HG02623 (cell line): ENCODE results near the gene PLEKHO1.
"Not testable (repeated sequence)": the region's sequence is repeated elsewhere in the genome, so short reads cannot be mapped to it uniquely, and the experiment has no call there.

Experiments used
- ATAC-seq: cut with Tn5 transposase; IDR thresholded peaks from one replicate; pipeline ENCODE4 v1.9.1; 2021; ENCODE audit warnings: moderate library complexity; ENCODE audit not compliant: unreplicated experiment

PLEKHO1 gene

GRCh38 chr1:150168960-150169601 lies 19.4 kb downstream of the PLEKHO1 start:
- no peak for ATAC-seq

GRCh38 chr1:150171801-150172200 lies 22.1 kb downstream of the PLEKHO1 start:
- no peak for ATAC-seq

DNA sequence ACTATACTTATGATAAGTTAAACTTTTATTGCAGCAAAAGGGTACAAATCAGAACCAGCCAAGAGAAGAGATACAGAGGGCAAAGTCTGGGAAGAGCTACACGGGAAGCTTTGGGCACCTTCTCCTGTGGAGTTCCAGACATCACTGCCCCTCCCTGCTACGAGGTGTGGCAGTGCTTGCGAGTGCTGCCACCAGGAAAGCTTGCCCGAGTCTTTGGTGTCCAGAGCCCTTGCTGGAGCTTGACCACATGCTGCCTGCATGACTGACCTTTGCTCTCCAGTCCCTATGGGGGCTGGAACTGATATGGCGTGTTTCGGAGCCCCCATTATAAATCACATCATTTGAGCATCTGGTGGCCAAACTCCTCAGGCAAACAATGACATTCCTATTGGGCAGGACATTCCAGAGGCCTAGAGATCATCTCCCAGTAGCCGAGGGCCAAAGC lies 23.4 kb downstream of the PLEKHO1 start:
- no peak for ATAC-seq

DNA sequence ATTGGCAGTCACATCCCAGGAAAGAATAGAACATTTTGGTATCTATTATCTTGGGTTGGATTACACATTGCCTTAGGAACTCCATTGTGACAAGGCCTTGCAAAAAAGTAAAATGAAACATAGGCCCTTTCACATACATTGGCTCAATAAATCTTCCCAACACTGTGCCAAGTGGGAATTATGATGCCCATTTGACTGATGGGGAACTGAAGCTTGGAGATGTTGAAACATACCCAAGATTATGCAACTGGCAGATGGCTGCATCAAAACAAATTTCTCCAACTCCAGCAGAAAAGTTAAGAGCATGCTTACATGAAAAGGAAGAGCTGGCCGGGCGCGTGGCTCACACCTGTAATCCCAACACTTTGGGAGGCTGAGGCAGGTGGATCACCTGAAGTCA lies 26.9 kb downstream of the PLEKHO1 start:
- no peak for ATAC-seq

- ATAC-seq: no peak
Observed at GRCh38 chr1:150178548-150178947, 28.8 kb downstream of the PLEKHO1 start.

GRCh38 chr1:150179867-150180266 lies 30.2 kb downstream of the PLEKHO1 start:
- no peak for ATAC-seq

GRCh38 chr1:150180474-150180873 lies 30.8 kb downstream of the PLEKHO1 start:
- no peak for ATAC-seq

DNA sequence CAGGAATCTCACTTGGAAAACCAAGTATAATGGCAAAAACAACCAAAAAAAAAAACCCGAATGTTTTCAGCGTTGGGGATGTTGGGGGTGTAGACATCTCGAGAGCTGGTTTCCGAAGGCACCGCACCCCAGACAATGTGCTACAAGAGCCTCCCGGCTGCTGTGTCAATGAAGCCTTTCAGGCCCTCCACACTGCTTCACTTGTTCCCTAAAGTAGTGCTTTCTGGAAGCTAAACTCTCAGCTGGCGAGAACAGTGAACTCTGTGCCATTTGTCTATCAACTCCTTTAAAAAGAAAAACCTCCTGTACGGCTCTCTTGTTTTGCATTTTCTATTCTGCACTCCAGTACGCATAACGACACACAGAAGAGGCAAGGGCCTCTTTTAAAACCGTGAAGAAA lies 32.5 kb downstream of the PLEKHO1 start:
- ATAC-seq: no peak

- no peak for ATAC-seq
Observed at GRCh38 chr1:150183061-150183460, 33.3 kb downstream of the PLEKHO1 start.

DNA sequence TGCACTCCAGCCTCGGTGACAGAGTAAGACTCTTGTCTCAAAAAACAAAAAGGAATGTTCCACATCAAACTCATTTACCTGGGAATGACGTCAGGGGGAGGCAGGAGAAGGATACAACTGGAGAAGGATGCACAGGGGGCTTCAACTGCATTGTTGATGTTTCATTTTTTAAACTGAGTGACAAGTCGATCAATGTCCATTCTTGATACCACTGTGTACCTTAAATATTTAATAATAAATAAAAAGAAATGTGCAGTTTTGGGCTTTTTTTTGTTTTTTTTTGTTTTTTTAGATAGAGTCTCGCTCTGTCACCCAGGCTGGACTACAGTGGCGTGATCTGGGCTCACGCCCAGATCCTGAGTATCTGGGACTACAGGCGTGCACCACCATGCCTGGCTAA lies 35.8 kb downstream of the PLEKHO1 start:
- ATAC-seq: no peak

DNA sequence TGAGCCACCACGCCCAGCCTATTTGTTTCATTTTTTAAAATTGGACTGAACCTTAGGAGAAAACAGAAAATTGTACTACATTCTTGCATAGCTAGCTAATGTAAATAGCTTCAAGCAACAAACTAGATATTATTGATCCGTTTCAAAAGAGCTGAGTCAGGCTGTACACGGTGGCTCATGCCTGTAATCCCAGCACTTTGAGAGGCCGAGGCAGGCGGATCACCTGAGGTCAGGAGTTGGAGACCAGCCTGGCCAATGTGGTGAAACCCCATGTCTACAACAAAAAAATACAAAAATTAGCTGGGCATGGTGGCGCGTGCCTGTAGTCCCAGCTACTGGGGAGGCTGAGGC lies 36.7 kb downstream of the PLEKHO1 start:
- ATAC-seq: not testable (repeated sequence)

DNA sequence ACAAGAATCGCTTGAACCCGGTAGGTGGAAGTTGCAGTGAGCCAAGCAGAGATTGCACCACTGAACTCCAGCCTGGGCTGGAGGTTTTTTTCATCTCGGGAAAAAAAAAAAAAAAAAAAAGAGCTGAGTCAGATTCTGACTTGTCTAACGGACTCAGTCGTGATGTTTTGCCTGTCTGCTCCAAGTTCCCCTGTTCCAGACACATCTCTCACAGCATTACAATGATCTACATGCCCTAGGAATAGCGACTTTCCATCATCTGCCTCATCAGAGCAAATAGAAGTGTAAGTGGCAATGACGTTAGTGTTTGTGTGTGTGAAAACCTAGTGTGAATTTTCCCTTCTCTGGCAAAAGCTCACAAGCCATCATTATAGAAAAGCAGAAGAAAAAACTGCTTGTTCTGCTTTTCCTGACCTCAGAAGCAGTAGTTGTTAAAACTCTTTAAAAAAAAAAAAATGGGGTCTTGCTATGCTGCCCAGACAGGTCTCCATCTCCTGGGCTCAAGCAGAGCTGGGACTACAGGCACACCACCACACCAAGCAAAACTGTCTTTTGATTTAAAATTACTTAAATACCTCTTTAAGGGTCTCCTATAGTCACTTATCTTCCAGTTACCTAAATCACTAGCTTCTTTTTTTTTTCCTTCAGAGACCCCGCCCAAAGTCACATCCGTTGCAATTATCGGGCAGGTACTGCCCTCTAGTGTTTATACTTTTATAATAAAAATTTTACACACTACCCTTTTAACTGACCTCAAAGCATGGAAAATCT lies 37.3 kb downstream of the PLEKHO1 start:
- no peak for ATAC-seq

GRCh38 chr1:150187560-150187931 lies 37.8 kb downstream of the PLEKHO1 start:
- ATAC-seq: no peak

DNA sequence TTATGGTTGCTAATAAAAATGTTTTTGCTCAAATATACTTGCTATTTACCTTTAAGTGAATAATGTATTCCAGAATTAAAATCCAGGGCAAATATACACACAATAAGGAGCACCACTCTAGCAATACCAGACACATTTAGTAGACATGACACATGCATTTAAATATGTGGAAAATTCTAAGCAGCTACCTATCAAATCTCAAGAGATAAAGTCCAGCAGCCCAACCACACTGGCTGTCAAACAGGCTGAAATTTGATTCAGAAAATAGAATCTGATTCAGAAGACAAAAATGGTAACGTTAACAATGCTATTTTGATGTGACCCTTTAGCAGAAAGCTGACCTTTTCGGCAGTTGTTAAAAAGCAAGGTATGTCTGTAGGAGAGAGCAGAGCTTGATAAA lies 42.3 kb downstream of the PLEKHO1 start:
- no peak for ATAC-seq

DNA sequence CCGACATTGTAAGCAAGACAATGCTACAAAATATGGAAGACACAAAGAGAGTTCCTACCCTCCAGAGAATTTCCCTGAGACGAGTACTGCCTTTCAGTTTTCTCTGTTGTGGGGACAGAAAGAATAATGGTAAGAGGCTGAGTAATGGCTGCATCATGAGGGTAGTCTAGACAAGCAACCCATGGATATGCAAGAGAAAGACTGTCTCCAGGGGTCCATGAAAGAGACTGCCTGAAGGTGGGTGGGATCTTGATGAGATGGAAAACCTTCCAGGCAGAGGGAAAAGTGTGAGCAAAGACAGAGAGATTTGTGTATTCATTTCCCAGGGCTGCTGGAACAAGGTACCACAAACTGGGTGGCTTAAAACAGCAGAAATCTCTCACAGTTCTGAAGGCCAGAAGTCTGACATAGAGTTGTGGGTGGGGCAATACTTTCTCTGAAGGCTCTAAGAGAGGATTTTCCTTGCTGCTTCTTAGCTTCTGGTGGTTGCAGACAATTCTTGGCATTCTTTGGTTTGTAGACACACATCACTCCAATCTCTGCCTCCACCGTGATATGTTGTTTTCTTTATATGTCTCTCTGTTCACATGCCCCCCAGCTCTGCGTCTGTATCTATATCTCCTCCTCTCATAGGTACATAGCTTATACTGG lies 44.8 kb downstream of the PLEKHO1 start:
- no peak for ATAC-seq

DNA sequence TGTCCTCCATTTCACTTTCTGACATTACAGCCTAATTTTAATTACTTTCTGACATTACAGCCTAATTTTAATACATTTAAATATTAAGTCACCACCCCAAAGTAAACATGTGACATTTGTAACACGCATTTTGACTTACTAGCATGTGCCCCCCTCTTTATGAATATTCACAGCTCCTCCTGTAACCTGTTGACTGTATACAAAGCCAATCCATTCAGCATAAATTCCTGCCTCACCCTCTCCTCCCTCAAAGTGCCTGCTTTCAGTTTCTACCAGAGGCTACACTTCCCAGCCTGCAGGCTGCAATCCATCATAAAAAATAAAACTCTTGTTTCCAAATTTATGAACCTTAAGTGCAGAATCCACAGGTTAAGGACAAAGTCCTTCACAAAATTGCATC lies 46.7 kb downstream of the PLEKHO1 start:
- no peak for ATAC-seq

DNA sequence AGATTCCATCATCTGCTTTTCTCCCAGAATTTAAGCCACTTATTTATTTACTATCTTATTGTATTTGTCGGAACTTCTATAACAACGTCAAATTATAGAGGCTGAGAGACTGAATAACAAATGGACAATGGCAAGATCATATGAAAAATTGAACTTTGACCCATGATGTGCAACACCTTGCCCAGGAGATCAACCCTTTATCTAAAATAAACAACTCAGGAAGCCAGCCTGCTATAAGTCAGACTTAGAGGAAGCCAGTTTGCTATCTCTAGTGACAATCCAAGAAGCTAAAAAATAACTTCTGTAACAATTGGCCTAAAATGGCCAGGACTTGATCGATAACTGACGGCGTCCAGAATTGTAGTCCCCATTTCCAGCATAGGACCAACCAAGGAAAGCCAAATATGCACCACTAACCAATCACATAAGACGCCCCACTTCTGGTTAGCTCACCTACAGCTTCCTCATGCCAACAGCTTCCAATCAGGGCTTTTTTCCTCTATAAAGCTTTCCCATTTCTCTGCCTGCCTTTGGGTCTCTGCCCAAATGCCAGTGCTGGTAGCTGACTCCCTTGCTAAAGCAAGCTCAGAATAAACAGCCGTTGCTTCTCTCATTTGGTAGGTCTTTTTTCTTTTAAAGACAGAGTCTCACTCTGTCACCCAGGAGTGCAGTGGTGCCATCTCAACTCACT lies 57.7 kb downstream of the PLEKHO1 start:
- ATAC-seq: no peak

DNA sequence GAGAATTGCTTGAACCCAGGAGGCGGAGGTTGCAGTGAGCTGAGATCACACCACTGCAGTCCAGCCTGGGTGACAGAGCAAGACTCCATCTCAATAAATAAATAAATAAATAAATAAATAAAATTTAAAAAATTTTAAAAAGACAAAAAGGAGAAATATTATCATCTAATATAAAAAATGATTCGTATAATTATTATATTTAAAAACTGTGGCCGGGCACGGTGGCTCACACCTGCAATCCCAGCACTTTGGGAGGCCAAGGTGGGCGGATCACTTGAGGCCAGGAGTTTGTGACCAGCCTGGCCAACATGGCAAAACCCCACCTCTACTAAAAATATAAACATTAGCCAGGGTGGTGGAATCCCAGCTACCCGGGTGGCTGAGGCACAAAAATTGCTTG lies 58.7 kb downstream of the PLEKHO1 start:
- ATAC-seq: not testable (repeated sequence)
